B cell (primary cell): ENCODE measurements around the gene C2CD2L.

ENCODE experiments used
- CTCF ChIP-seq: fragments of 200-600 bp; IDR thresholded peaks from one replicate; pipeline ENCODE4 v1.8.0; 2022; ENCODE audit warnings: antibody characterized with exemption, mild to moderate bottlenecking
- EZH2 ChIP-seq: IDR thresholded peaks from 2 replicates; pipeline ENCODE4 v1.6.1; 2012; ENCODE audit warnings: borderline replicate concordance, low read depth, mild to moderate bottlenecking, moderate library complexity, low read length; ENCODE audit not compliant: insufficient read depth, poor library complexity, severe bottlenecking

DNA sequence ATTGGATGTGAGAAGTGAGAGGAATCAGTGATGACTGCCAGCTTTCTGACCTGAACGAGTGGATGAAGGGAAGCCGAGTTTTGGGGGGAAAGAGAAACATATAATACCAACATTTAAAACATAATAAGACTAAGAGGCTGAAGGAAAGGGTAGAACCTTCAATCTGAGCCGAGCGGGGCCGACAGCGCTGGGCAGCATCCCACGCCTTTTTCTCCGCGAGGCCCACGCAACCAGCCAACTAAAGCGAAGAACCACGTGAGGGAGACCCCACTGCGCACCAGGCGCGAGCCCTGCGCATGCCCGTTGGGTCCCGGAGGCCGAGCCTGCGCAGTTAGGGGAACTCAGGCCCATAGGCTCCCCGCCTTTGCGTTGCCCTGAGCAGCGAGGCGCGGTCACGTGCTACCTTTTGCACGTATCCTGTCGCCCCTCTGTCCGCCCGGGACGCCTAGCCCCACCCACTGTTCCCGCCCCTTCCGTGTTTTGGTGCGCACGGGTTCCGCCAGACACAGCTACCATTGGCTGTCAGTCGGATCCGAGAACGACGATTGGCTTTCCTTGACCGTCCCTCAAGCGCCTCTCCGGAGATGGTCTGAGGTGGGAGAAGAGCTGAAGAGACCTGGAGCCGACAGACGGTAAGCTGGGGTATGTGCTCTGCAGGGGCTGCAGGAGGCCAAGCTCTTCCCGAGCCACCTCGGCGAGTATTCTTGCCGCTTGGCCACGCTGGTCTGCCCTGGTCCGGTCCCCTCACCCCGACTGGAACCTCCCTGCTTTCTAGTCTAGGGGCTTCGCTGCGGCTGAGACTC, 14.1 kb downstream of the C2CD2L start, which contains the start of gene HINFP:
- TF ChIP-seq CTCF, result no peak
- no peak for TF ChIP-seq EZH2
